GM23248 (cell line): ENCODE results near the gene NCOA5. TPM values are rescaled to one million over a fixed set of nuclear protein-coding genes. Genes with fewer than 3 reads are reported as not detected.
A peak's percentile ranks its signal among the peaks of the same experiment; 100 is the strongest.

Experiments
- DNase-seq: peaks from one replicate; pipeline ENCODE4 v3.0.0-alpha.2; 2015
- H2AFZ ChIP-seq: fragments of 200-600 bp; sonication (generic); 2 replicates; pipeline ENCODE4 v1.6.1; 2016; ENCODE audit warnings: antibody characterized with exemption
- H3F3A ChIP-seq: fragments of 200-600 bp; sonication (generic); 2 replicates; pipeline ENCODE4 v1.6.1; 2016; ENCODE audit warnings: mild to moderate bottlenecking, antibody characterized with exemption, mixed run types; ENCODE audit not compliant: insufficient read depth
- H3K27ac ChIP-seq: fragments of 200-600 bp; sonication (generic); 2 replicates; pipeline ENCODE4 v1.5.1; 2016; ENCODE audit warnings: mild to moderate bottlenecking
- H3K27me3 ChIP-seq: fragments of 200-600 bp; sonication (generic); replicated peaks from 2 replicates; pipeline ENCODE4 v1.6.1; 2016; ENCODE audit warnings: mild to moderate bottlenecking; ENCODE audit not compliant: insufficient read depth
- H3K36me3 ChIP-seq: fragments of 200-600 bp; sonication (generic); 2 replicates; pipeline ENCODE4 v1.6.1; 2016; ENCODE audit warnings: low read depth, mild to moderate bottlenecking
- H3K4me1 ChIP-seq: fragments of 200-600 bp; sonication (generic); 2 replicates; pipeline ENCODE4 v1.6.1; 2016; ENCODE audit warnings: mild to moderate bottlenecking; ENCODE audit not compliant: insufficient read depth
- H3K4me2 ChIP-seq: fragments of 200-600 bp; sonication (generic); one replicate; pipeline ENCODE4 v1.6.1; 2016; ENCODE audit warnings: mild to moderate bottlenecking; ENCODE audit not compliant: unreplicated experiment
- H3K4me3 ChIP-seq: fragments of 200-600 bp; sonication (generic); 2 replicates; pipeline ENCODE4 v1.5.1; 2016; ENCODE audit warnings: mild to moderate bottlenecking
- H3K79me2 ChIP-seq: fragments of 200-600 bp; sonication (generic); 2 replicates; pipeline ENCODE4 v1.6.1; 2016; ENCODE audit warnings: mild to moderate bottlenecking; ENCODE audit not compliant: insufficient read depth
- H3K9ac ChIP-seq: fragments of 200-600 bp; sonication (generic); 2 replicates; pipeline ENCODE4 v1.6.1; 2016; ENCODE audit warnings: mild to moderate bottlenecking
- H3K9me2 ChIP-seq: fragments of 200-600 bp; sonication (generic); 2 replicates; pipeline ENCODE4 v1.6.1; 2016; ENCODE audit warnings: mixed run types, mild to moderate bottlenecking, moderate library complexity; ENCODE audit not compliant: insufficient read depth
- H3K9me3 ChIP-seq: fragments of 200-600 bp; sonication (generic); one replicate; pipeline ENCODE4 v1.6.1; 2017; ENCODE audit warnings: low read depth
- H4K20me1 ChIP-seq: fragments of 200-600 bp; sonication (generic); 2 replicates; pipeline ENCODE4 v1.6.0; 2016; ENCODE audit not compliant: insufficient read depth
- EZH2 ChIP-seq: fragments of 200-600 bp; sonication (generic); IDR thresholded peaks from 2 replicates; pipeline ENCODE4 v1.6.1; 2018; ENCODE audit warnings: antibody characterized with exemption, mild to moderate bottlenecking; ENCODE audit not compliant: insufficient read depth, poor library complexity, severe bottlenecking
- EZH2phosphoT487 ChIP-seq: fragments of 200-600 bp; sonication (generic); IDR thresholded peaks from 2 replicates; pipeline ENCODE4 v1.6.1; 2018; ENCODE audit warnings: antibody characterized with exemption, moderate library complexity, mild to moderate bottlenecking, low read depth; ENCODE audit not compliant: insufficient read depth
- WGBS, 2 experiments: methylation state at CpG; one replicate each; pipeline ENCODE4 v1.1.6; 2015 to 2017; ENCODE audit warnings: low lambda C conversion rate in 2 of 2, low coverage in 1 of 2; ENCODE audit errors: missing lambda C conversion rate in 2 of 2; 5-methylcytosine and 5-hydroxymethylcytosine counted together
- in situ Hi-C: fragments of 300-500 bp; cut with MboI; formaldehyde crosslinking; loops from 2 replicates; pipeline ENCODE4 v1.15.0; 2020
- polyA plus RNA-seq: library from polyadenylated mRNA; unstranded; fragments of >200 nt; fragmentation: Nextera tagmentation; extraction: Ambion mirVana; gene quantifications from 2 replicates; pipeline ENCODE4 v1.2.1, GENCODE V29; 2016
- total RNA-seq: library from RNA; depleted of rRNA; stranded (reverse); fragments of >200 nt; shearing (Covaris generic); gene quantifications from 2 replicates; pipeline ENCODE4 v1.2.3, GENCODE V29; 2014

Gene NCOA5
- total and polyA plus RNA-seq, 2 experiments from 2014 or later, result 15.3 to 20.4 TPM

DNA sequence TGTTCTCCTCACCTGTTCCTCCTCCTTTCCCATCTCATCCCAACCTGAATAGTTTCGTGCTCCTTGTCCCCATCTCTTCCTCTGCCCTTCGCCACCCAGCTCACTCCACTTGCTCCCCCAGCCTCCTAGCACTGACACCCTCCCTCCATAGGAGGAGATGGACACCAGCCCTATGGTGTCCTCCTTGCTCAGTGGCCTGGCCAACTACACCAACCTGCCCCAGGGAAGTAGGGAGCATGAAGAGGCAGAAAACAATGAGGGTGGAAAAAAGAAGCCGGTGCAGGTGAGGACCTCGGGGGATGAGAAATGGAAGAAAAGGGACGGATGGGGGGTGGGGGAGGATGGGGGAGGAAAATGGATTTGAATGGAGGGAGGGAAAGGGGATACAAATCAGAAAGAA, 54.5 kb downstream of the NCOA5 start:
- H3K9me3 ChIP-seq, result no peaks in the 10 kb centered on the region
- H3K4me1 ChIP-seq, result no peaks in the 10 kb centered on the region
- no peak overlapping the region for H3K4me2 ChIP-seq
- no peak overlapping the region for H3K27ac ChIP-seq
- H3K9me2 ChIP-seq, result no peaks in the 10 kb centered on the region
- no peaks in the 10 kb centered on the region for H4K20me1 ChIP-seq
- H3K27me3 ChIP-seq, result peaks cover 32% of the 10 kb centered on the region
- no peak overlapping the region for H3K9ac ChIP-seq
- DNase-seq, result no peak
- no peak overlapping the region for H3K4me3 ChIP-seq
- 19 to 29% methylated on average over 4 to 5 of the region's 5 CpGs for WGBS, 2 experiments
- H3F3A ChIP-seq, result no peaks in the 10 kb centered on the region
- in situ Hi-C loops, result no loop called here
- no peak overlapping the region for H2AFZ ChIP-seq
- H3K36me3 ChIP-seq, result no peaks in the 10 kb centered on the region
- TF ChIP-seq EZH2 (no peak), EZH2phosphoT487 (no peak)
- no peaks in the 10 kb centered on the region for H3K79me2 ChIP-seq

DNA sequence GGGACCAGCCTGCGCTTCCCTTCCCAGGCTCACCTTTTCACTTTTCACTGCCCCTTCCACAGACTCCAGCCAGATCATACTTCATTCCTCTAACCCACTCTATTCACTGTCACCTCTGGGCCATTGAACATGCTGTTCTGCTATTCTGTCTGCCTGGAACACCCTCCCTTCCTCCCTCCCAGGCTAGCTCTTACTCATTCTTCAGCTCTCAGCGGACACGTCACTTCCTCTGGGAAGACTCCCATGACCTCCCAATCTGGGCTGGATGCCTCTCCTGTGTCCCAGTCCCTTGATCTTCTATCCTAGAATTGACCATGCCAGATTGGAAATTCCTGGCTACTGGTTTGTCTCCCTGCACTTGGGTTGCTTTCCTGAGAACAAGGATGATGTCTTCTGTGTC, 55.7 kb downstream of the NCOA5 start:
- H4K20me1 ChIP-seq, result no peaks in the 10 kb centered on the region
- H3K27me3 ChIP-seq, result peaks cover 41% of the 10 kb centered on the region
- no peak overlapping the region for H2AFZ ChIP-seq
- H3K36me3 ChIP-seq, result no peaks in the 10 kb centered on the region
- H3K4me1 ChIP-seq, result no peaks in the 10 kb centered on the region
- in situ Hi-C loops, result no loop called here
- no peak overlapping the region for H3K4me3 ChIP-seq
- WGBS, 2 experiments, result 41 to 43% methylated on average over 3 of the region's 3 CpGs
- TF ChIP-seq EZH2 (no peak), EZH2phosphoT487 (no peak)
- H3F3A ChIP-seq, result no peaks in the 10 kb centered on the region
- H3K9me2 ChIP-seq, result no peaks in the 10 kb centered on the region
- no peak overlapping the region for H3K27ac ChIP-seq
- H3K79me2 ChIP-seq, result no peaks in the 10 kb centered on the region
- no peak for DNase-seq
- H3K9ac ChIP-seq, result no peak overlapping the region
- H3K9me3 ChIP-seq, result no peaks in the 10 kb centered on the region
- no peak overlapping the region for H3K4me2 ChIP-seq

DNA sequence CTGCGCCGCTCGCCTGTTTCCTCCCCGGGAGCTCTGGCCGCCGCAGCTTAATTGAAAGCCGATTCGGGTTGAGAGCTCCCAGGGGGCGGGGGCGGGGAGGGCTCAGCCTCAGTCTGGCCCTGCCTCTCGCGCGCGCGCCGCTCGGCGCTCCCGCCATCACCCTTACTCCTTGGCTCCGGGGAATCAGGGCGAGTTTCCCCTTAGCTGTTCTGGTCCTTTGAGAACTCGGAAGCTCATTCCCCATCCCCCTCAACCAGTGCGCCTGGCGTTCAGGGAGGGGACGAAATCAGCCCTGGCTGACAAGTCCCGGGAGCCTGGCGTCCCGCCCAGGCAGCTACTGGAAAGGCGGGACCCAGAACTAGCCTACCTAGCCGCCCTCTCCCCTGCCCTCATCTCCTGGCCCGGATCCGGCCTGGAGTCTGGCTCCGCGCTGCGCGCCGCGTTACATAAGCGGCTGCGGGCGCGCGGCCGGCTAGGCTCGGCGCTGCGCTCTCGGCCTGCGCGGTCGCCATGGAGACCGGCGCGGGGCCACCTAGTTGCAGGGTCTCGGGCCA, 58.0 kb downstream of the NCOA5 start:
- Histone ChIP-seq H3K9ac (no peak overlapping the region), H3K9me3 (no peaks in the 10 kb centered on the region), H3K79me2 (no peaks in the 10 kb centered on the region), H3K36me3 (no peaks in the 10 kb centered on the region), H3F3A (no peaks in the 10 kb centered on the region), H3K4me3 (peak overlapping the region; percentile 35; the same call in 1 of the 2 replicates), H3K27ac (no peak overlapping the region), H4K20me1 (no peaks in the 10 kb centered on the region), H3K4me2 (peak overlapping the region; percentile 20), H3K27me3 (peaks cover 44% of the 10 kb centered on the region), H3K4me1 (no peaks in the 10 kb centered on the region), H3K9me2 (no peaks in the 10 kb centered on the region), H2AFZ (no peak overlapping the region)
- peak; percentile 17 for DNase-seq
- WGBS, 2 experiments, result 2 to 3% methylated on average over 36 to 45 of the region's 55 CpGs
- TF ChIP-seq EZH2phosphoT487 (0 out of 2 replicates have a peak, but pooled peaks have one; percentile 10), EZH2 (no peak)
- in situ Hi-C loops, result no loop called here

DNA sequence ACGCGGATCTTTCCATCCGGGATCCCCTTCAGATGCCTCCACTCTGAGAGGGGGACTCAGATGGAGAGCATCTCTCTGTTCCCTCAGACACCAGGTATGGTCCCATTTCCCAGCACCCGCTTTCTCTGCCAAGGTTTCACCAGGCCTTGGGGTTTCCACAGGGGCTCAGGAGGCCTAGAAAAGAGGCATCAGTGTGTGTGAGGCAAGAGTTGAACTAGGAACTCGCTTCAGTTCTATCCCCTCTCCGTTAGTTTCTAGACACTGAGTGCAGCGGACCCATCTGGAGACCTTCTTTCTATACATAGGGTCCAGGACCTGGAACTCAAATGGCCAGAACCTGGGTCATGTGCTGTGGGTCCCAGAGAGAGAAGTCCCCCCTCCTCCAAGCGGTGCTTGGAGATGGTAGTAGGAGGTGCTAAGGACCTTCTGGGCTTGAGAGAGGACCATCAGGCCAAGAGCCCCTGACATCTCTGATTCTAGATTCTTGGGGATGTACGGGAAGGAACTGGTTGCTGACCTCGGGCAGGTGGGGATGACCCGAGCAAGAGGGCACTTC, 58.7 kb downstream of the NCOA5 start:
- WGBS, 2 experiments, result 12 to 17% methylated on average over 11 of the region's 11 CpGs
- Histone ChIP-seq H4K20me1 (no peaks in the 10 kb centered on the region), H3K9me3 (no peaks in the 10 kb centered on the region), H3K36me3 (no peaks in the 10 kb centered on the region), H3K9ac (no peak overlapping the region), H2AFZ (no peak overlapping the region), H3K79me2 (no peaks in the 10 kb centered on the region), H3K9me2 (no peaks in the 10 kb centered on the region), H3K27me3 (peaks cover 44% of the 10 kb centered on the region), H3F3A (no peaks in the 10 kb centered on the region), H3K4me3 (no peak overlapping the region), H3K4me1 (no peaks in the 10 kb centered on the region), H3K27ac (no peak overlapping the region), H3K4me2 (no peak overlapping the region)
- no peak for DNase-seq
- no peak for TF ChIP-seq EZH2
- TF ChIP-seq EZH2phosphoT487, result no peak
- in situ Hi-C loops, result no loop called here
